A549 (cell line): ENCODE data around the gene SMIM32. TPM values are rescaled to one million over a fixed set of nuclear protein-coding genes. Genes with fewer than 3 reads are reported as not detected.

ENCODE experiments used
- ATAC-seq, 2 experiments: fragments of 200-7000 bp in 1 of 2; fragments of >200 bp in 1 of 2; cut with Nextera tagmentation in 1 of 2; cut with Tn5 transposase in 1 of 2; 3 replicates each; pipeline versions ENCODE4 v1.8.0 to v1.9.1; 2018 to 2020; ENCODE audit warnings: mild to moderate bottlenecking in 1 of 2, moderate library complexity in 1 of 2
- CTCF ChIA-PET: fragments of 300-600 bp; sonication (Branson Sonifier 250); formaldehyde crosslinking; extraction: SDS; loops from one replicate; lab custom pipeline; 2021; ENCODE audit warnings: antibody characterized with exemption, inconsistent platforms; lab: Yijun Ruan, JAX
- POLR2A ChIA-PET: fragments of 350-600 bp; formaldehyde crosslinking; extraction: SDS; loops from one replicate; lab custom pipeline; 2021; ENCODE audit warnings: antibody characterized with exemption, inconsistent platforms; lab: Yijun Ruan, JAX
- DNase-seq, 2 experiments: peaks; one replicate each; pipeline versions ENCODE4 v3.0.0 to v3.0.0-alpha.2; 2011 to 2016; ENCODE audit warnings: low read depth in 1 of 2, low spot score in 1 of 2
- FAIRE-seq: peaks from 2 replicates; lab custom pipeline; 2011; peaks lifted over from hg19 to GRCh38; lab: Jason Lieb, UNC
- H3K27ac ChIP-seq, 2 experiments: fragments of >200 bp; sonication (Bioruptor Twin); formaldehyde crosslinking; 3 replicates each; pipeline ENCODE4 v1.5.1; 2016 to 2017
- H3K4me1 ChIP-seq: fragments of >200 bp; sonication (Bioruptor Twin); formaldehyde crosslinking; 3 replicates; pipeline ENCODE4 v1.6.1; 2016
- H3K4me2 ChIP-seq: fragments of >200 bp; sonication (Bioruptor Twin); formaldehyde crosslinking; 3 replicates; pipeline ENCODE4 v1.6.1; 2016
- H3K4me3 ChIP-seq: fragments of >200 bp; sonication (Bioruptor Twin); formaldehyde crosslinking; 3 replicates; pipeline ENCODE4 v1.5.1; 2016
- H3K9me3 ChIP-seq: fragments of >200 bp; sonication (Bioruptor Twin); formaldehyde crosslinking; 3 replicates; pipeline ENCODE4 v1.6.1; 2016
- CEBPB ChIP-seq, 2 experiments: fragments of >200 bp in 1 of 2; sonication (Bioruptor Twin) in 1 of 2; formaldehyde crosslinking in 1 of 2; IDR thresholded peaks; 2 replicates each; pipeline ENCODE4 v1.6.1; 2012 to 2016
- EHF ChIP-seq: fragments of 250-450 bp; sonication (Bioruptor Pico); IDR thresholded peaks from 2 replicates; pipeline ENCODE4 v1.5.0; 2020; ENCODE audit warnings: mild to moderate bottlenecking
- EHMT2 ChIP-seq: fragments of 200-600 bp; sonication (generic); IDR thresholded peaks from 2 replicates; pipeline ENCODE4 v1.6.1; 2016; ENCODE audit warnings: antibody characterized with exemption, low read depth, mild to moderate bottlenecking, moderate library complexity
- EP300 ChIP-seq, 2 experiments: fragments of >200 bp; sonication (Bioruptor Twin); formaldehyde crosslinking; IDR thresholded peaks; 2 replicates in 1 of 2; 3 replicates in 1 of 2; pipeline ENCODE4 v1.6.1; 2016 to 2017
- ESRRA ChIP-seq: fragments of 150-350 bp; IDR thresholded peaks from 2 replicates; pipeline ENCODE4 v1.6.1; 2014; ENCODE audit warnings: mild to moderate bottlenecking, low read length, borderline replicate concordance
- FOSL2 ChIP-seq, 2 experiments: fragments of 450-650 bp in 1 of 2; fragments of >200 bp in 1 of 2; sonication (Bioruptor Twin) in 1 of 2; formaldehyde crosslinking; IDR thresholded peaks; 2 replicates each; pipeline versions ENCODE4 v1.5.0 to v1.6.1; 2016 to 2020; ENCODE audit warnings: mild to moderate bottlenecking in 1 of 2, moderate library complexity in 1 of 2
- HDAC2 ChIP-seq: fragments of 200-600 bp; sonication (generic); IDR thresholded peaks from 2 replicates; pipeline ENCODE4 v1.6.1; 2016
- HEYL ChIP-seq: fragments of 250-450 bp; sonication (Bioruptor Pico); IDR thresholded peaks from 2 replicates; pipeline ENCODE4 v1.8.0; 2021; ENCODE audit warnings: mild to moderate bottlenecking, moderate library complexity
- JUNB ChIP-seq: fragments of >200 bp; sonication (Bioruptor Twin); formaldehyde crosslinking; IDR thresholded peaks from 2 replicates; pipeline ENCODE4 v1.6.1; 2016
- KDM1A ChIP-seq: fragments of 200-600 bp; sonication (generic); IDR thresholded peaks from 2 replicates; pipeline ENCODE4 v1.6.1; 2016; ENCODE audit warnings: low read depth, mild to moderate bottlenecking
- KDM5A ChIP-seq: fragments of 200-600 bp; sonication (generic); IDR thresholded peaks from 2 replicates; pipeline ENCODE4 v1.6.1; 2016; ENCODE audit warnings: antibody characterized with exemption, mild to moderate bottlenecking
- MAFK ChIP-seq: fragments of 450-650 bp; IDR thresholded peaks from 2 replicates; pipeline ENCODE4 v1.6.1; 2014; ENCODE audit not compliant: partially characterized antibody
- MAZ ChIP-seq: fragments of 150-350 bp; IDR thresholded peaks from 2 replicates; pipeline ENCODE4 v1.6.1; 2014; ENCODE audit warnings: antibody characterized with exemption, low read depth, low read length, borderline replicate concordance
- NR3C1 ChIP-seq: fragments of >200 bp; sonication (Bioruptor Twin); formaldehyde crosslinking; IDR thresholded peaks from 3 replicates; pipeline ENCODE4 v1.6.1; 2017
- PHF8 ChIP-seq: fragments of 200-600 bp; sonication (generic); IDR thresholded peaks from 2 replicates; pipeline ENCODE4 v1.6.1; 2016; ENCODE audit warnings: low read depth, mild to moderate bottlenecking, antibody characterized with exemption, moderate library complexity, borderline replicate concordance
- POLR2A ChIP-seq: IDR thresholded peaks from 2 replicates; pipeline ENCODE4 v1.6.1; 2012; ENCODE audit warnings: mild to moderate bottlenecking, low read length
- RAD21 ChIP-seq, 2 experiments: fragments of >200 bp in 1 of 2; sonication (Bioruptor Twin) in 1 of 2; formaldehyde crosslinking in 1 of 2; IDR thresholded peaks in 1 of 2; conservative IDR thresholded peaks in 1 of 2; 2 replicates in 1 of 2; 3 replicates in 1 of 2; pipeline ENCODE4 v1.6.1; 2012 to 2018; ENCODE audit warnings: inconsistent platforms in 1 of 2
- RFX5 ChIP-seq: fragments of 450-650 bp; IDR thresholded peaks from 2 replicates; pipeline ENCODE4 v1.7.1; 2014; ENCODE audit warnings: antibody characterized with exemption, mild to moderate bottlenecking, moderate library complexity
- SMC3 ChIP-seq: fragments of >200 bp; sonication (Bioruptor Twin); formaldehyde crosslinking; IDR thresholded peaks from 3 replicates; pipeline ENCODE4 v1.6.1; 2018; ENCODE audit warnings: inconsistent platforms
- TFCP2L1 ChIP-seq: fragments of 250-450 bp; sonication (Bioruptor Pico); IDR thresholded peaks from 2 replicates; pipeline ENCODE4 v1.5.0; 2021; ENCODE audit warnings: mild to moderate bottlenecking
- ZSCAN20 ChIP-seq: fragments of 250-450 bp; sonication (Bioruptor Pico); IDR thresholded peaks from 2 replicates; pipeline ENCODE4 v1.8.0; 2022; ENCODE audit warnings: mild to moderate bottlenecking, moderate library complexity
- WGBS: methylation state at CpG from one replicate; pipeline ENCODE4 v1.1.6; 2017; ENCODE audit errors: missing lambda C conversion rate; 5-methylcytosine and 5-hydroxymethylcytosine counted together
- polyA plus RNA-seq, 4 experiments: library from polyadenylated mRNA; depleted of rRNA in 3 of 4; stranded (reverse); fragments of >200 nt; fragmentation: RNase III in 1 of 4; extraction: RNeasy Plus Mini Kit Qiagen cat#74134 plus additional on column Dnase treatment in 1 of 4; gene quantifications; 2 replicates in 3 of 4; 3 replicates in 1 of 4; pipeline ENCODE4 v1.2.3, GENCODE V29; 2011 to 2017
- TF ChIP-seq, protein P1 (sequence below): fragments of >200 bp; sonication (Bioruptor Twin); formaldehyde crosslinking; IDR thresholded peaks from 2 replicates; pipeline ENCODE4 v1.6.1; 2016
- TF ChIP-seq, protein P2 (sequence below): fragments of >200 bp; sonication (Bioruptor Twin); formaldehyde crosslinking; IDR thresholded peaks from 3 replicates; pipeline ENCODE4 v1.5.1; 2016
- TF ChIP-seq, protein P3 (sequence below): fragments of 200-600 bp; sonication (generic); IDR thresholded peaks from 2 replicates; pipeline ENCODE4 v1.6.1; 2016; ENCODE audit warnings: antibody characterized with exemption, mild to moderate bottlenecking, moderate library complexity
- TF ChIP-seq, protein P4 (sequence below): fragments of 150-350 bp; IDR thresholded peaks from 2 replicates; pipeline ENCODE4 v1.6.1; 2014; ENCODE audit warnings: low read depth, mild to moderate bottlenecking, low read length
- TF ChIP-seq, protein P5 (sequence below): IDR thresholded peaks from 2 replicates; pipeline ENCODE4 v1.6.1; 2012

The SMIM32 gene
- polyA plus RNA-seq, 2 of the 4 experiments (the other 2 are of a cell fraction), result not detected

DNA sequence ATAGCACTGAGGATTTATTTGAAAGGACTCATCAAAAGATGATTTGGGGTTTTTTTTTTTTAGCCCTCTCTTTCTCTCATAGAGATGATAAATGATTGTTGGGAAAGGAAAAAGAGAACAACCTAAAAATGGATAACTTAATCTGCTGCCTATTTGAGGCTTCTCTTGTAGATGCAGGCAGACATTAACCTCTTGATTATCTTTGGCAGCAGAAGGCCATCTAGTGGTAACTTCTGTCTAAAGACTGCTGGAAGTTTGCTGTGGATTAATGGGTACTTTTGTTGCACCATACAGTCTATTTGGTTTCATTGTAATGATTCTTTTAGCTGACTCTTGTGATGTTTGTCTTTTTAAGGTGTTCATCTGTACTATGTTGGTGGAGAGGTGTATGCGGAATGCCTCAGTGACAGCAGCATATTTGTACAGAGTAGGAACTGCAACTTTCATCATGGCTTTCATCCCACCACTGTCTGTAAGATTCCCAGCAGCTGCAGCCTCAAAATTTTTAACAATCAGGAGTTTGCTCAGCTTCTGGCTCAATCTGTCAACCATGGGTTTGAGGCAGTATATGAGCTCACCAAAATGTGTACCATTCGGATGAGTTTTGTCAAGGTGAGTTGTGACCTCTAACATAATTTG lies 18.8 kb downstream of the SMIM32 start:
- DNase-seq (peak; percentile 55 to 72), ATAC-seq (peak; percentile 96 to 97), FAIRE-seq (peak; percentile 95)
- no peaks in the 10 kb centered on the region for H3K9me3 ChIP-seq
- H3K4me3 ChIP-seq, result no peak overlapping the region
- H3K4me2 ChIP-seq, result no peak overlapping the region
- no peaks in the 10 kb centered on the region for H3K4me1 ChIP-seq
- H3K27ac ChIP-seq, result no peak overlapping the region
- CTCF ChIA-PET, result interaction anchor here (0.6 to 2.9 kb wide), 55 partner anchors 9 to 1303 kb away, joined by 3 to 44 read pairs (median 4); partner anchors contain the start of genes IL9 and SMAD5
- POLR2A ChIA-PET, result no interaction called here
- 92% methylated on average over 2 of the region's 2 CpGs for WGBS
- TF ChIP-seq NR3C1 (no peak), HDAC2 (no peak), RAD21 (conservative IDR thresholded peaks at IDR 0.05 in 1 of 2, IDR thresholded peaks at IDR 0.05 in 1 of 2) (peak; percentile 81 to 82), JUNB (no peak), SMC3 (peak; percentile 78), RFX5 (no peak)
- TF ChIP-seq, protein P1, sequence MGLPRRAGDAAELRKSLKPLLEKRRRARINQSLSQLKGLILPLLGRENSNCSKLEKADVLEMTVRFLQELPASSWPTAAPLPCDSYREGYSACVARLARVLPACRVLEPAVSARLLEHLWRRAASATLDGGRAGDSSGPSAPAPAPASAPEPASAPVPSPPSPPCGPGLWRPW, result no peak
- TF ChIP-seq, protein P2, sequence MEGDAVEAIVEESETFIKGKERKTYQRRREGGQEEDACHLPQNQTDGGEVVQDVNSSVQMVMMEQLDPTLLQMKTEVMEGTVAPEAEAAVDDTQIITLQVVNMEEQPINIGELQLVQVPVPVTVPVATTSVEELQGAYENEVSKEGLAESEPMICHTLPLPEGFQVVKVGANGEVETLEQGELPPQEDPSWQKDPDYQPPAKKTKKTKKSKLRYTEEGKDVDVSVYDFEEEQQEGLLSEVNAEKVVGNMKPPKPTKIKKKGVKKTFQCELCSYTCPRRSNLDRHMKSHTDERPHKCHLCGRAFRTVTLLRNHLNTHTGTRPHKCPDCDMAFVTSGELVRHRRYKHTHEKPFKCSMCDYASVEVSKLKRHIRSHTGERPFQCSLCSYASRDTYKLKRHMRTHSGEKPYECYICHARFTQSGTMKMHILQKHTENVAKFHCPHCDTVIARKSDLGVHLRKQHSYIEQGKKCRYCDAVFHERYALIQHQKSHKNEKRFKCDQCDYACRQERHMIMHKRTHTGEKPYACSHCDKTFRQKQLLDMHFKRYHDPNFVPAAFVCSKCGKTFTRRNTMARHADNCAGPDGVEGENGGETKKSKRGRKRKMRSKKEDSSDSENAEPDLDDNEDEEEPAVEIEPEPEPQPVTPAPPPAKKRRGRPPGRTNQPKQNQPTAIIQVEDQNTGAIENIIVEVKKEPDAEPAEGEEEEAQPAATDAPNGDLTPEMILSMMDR, result peak; percentile 88

DNA sequence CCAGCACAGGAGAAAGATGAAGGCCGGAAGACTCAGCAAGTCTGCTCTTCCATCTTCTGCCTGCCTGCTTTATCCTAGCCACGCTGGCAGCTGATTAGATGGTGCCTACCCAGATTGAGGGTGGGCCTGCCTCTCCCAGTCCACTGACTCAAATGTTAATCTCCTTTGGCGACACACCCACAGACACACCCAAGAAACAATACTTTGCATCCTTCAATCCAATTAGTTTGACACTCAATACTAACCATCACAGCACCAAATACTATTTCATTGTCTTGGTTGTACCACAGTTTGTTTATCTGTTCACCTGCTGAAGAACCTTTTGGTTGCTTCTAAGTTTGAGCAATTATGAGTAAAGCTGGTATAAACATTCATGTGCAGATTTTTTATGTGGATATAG lies 23.7 kb downstream of the SMIM32 start:
- CTCF ChIA-PET, result interaction anchor here (0.6 to 0.9 kb wide), 3 partner anchors 224 to 286 kb away, joined by 3 read pairs; no protein-coding TSS in a partner anchor
- POLR2A ChIA-PET, result no interaction called here

DNA sequence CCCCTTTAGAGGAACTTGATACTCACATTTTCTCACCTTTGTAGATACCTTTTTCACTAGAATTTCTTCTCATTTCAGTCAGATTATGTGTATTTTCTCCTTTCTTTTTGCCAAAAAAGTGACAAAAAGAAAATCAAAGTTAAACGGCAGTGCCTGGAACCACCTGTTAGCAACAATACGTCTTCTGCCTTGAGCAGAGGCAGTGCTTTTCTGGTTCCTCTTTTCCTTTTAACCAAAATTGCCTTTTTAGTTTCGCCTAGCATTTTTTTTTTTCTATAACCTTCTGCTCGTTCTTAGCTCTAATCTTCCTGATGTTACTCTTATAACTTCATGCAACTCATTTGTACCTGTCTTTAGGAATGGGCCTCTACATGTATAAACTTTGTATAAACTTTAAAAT lies 26.1 kb downstream of the SMIM32 start:
- Histone ChIP-seq H3K9me3 (no peaks in the 10 kb centered on the region), H3K4me1 (no peaks in the 10 kb centered on the region), H3K4me2 (no peak overlapping the region), H3K27ac (no peak overlapping the region), H3K4me3 (no peak overlapping the region)
- WGBS, result 91% methylated on average over 4 of the region's 4 CpGs
- ChIA-PET POLR2A (no interaction called here), CTCF (no interaction called here)
- no peak for DNase-seq
- no peak for FAIRE-seq
- no peak for TF ChIP-seq KDM1A
- no peak for TF ChIP-seq MAZ
- TF ChIP-seq EHMT2, result no peak
- TF ChIP-seq, protein P3, sequence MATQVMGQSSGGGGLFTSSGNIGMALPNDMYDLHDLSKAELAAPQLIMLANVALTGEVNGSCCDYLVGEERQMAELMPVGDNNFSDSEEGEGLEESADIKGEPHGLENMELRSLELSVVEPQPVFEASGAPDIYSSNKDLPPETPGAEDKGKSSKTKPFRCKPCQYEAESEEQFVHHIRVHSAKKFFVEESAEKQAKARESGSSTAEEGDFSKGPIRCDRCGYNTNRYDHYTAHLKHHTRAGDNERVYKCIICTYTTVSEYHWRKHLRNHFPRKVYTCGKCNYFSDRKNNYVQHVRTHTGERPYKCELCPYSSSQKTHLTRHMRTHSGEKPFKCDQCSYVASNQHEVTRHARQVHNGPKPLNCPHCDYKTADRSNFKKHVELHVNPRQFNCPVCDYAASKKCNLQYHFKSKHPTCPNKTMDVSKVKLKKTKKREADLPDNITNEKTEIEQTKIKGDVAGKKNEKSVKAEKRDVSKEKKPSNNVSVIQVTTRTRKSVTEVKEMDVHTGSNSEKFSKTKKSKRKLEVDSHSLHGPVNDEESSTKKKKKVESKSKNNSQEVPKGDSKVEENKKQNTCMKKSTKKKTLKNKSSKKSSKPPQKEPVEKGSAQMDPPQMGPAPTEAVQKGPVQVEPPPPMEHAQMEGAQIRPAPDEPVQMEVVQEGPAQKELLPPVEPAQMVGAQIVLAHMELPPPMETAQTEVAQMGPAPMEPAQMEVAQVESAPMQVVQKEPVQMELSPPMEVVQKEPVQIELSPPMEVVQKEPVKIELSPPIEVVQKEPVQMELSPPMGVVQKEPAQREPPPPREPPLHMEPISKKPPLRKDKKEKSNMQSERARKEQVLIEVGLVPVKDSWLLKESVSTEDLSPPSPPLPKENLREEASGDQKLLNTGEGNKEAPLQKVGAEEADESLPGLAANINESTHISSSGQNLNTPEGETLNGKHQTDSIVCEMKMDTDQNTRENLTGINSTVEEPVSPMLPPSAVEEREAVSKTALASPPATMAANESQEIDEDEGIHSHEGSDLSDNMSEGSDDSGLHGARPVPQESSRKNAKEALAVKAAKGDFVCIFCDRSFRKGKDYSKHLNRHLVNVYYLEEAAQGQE, result no peak
- TF ChIP-seq, protein P4, sequence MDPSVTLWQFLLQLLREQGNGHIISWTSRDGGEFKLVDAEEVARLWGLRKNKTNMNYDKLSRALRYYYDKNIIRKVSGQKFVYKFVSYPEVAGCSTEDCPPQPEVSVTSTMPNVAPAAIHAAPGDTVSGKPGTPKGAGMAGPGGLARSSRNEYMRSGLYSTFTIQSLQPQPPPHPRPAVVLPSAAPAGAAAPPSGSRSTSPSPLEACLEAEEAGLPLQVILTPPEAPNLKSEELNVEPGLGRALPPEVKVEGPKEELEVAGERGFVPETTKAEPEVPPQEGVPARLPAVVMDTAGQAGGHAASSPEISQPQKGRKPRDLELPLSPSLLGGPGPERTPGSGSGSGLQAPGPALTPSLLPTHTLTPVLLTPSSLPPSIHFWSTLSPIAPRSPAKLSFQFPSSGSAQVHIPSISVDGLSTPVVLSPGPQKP, result no peak
- TF ChIP-seq, protein P5, sequence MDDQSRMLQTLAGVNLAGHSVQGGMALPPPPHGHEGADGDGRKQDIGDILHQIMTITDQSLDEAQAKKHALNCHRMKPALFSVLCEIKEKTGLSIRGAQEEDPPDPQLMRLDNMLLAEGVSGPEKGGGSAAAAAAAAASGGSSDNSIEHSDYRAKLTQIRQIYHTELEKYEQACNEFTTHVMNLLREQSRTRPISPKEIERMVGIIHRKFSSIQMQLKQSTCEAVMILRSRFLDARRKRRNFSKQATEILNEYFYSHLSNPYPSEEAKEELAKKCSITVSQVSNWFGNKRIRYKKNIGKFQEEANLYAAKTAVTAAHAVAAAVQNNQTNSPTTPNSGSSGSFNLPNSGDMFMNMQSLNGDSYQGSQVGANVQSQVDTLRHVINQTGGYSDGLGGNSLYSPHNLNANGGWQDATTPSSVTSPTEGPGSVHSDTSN, result no peak
- TF ChIP-seq KDM5A, result no peak
- TF ChIP-seq MAFK, result no peak
- no peak for TF ChIP-seq TFCP2L1 (CRISPR knock-in tag)
- no peak for TF ChIP-seq ZSCAN20 (CRISPR knock-in tag)
- no peak for TF ChIP-seq CEBPB (IDR thresholded peaks at IDR 0.05)
- no peak for TF ChIP-seq ESRRA
- TF ChIP-seq RAD21 (conservative IDR thresholded peaks at IDR 0.05 in 1 of 2, IDR thresholded peaks at IDR 0.05 in 1 of 2), result no peak
- no peak for TF ChIP-seq EP300 (IDR thresholded peaks at IDR 0.05)
- no peak for TF ChIP-seq FOSL2 (IDR thresholded peaks at IDR 0.05)
- no peak for TF ChIP-seq FOSL2 (CRISPR knock-in tag; IDR thresholded peaks at IDR 0.05)
- TF ChIP-seq NR3C1, result no peak
- TF ChIP-seq PHF8, result no peak
- no peak for TF ChIP-seq EHF (CRISPR knock-in tag)
- TF ChIP-seq HEYL (CRISPR knock-in tag), result no peak
- TF ChIP-seq POLR2A, result no peak
- no peak for ATAC-seq

More for the DNA sequence above, 23.7 kb downstream of the SMIM32 start:
- no peak for ATAC-seq
- DNase-seq, result no peak
- TF ChIP-seq CEBPB (IDR thresholded peaks at IDR 0.05), result no peak
- Histone ChIP-seq H3K4me3 (no peak overlapping the region), H3K4me1 (no peaks in the 10 kb centered on the region), H3K9me3 (no peaks in the 10 kb centered on the region), H3K4me2 (no peak overlapping the region), H3K27ac (no peak overlapping the region)
- FAIRE-seq, result no peak
- 97% methylated on average over 3 of the region's 3 CpGs for WGBS
